Breast epithelium (tissue), 3 donors: ENCODE data around the gene MELTF.

Experiments
- CTCF ChIP-seq, 3 donors: fragments of 450-650 bp; IDR thresholded peaks; one replicate each; pipeline ENCODE4 v1.5.1; 2016 to 2017; ENCODE audit warnings: antibody characterized with exemption in 3 of 3, mild to moderate bottlenecking in 3 of 3, moderate library complexity in 3 of 3
- POLR2AphosphoS5 ChIP-seq, 3 donors: sonication (generic); formaldehyde crosslinking; IDR thresholded peaks; one replicate each; pipeline ENCODE4 v1.6.1; 2017; ENCODE audit warnings: antibody characterized with exemption in 3 of 3

- TF ChIP-seq CTCF (IDR thresholded peaks at IDR 0.05) (no peak), POLR2AphosphoS5 (IDR thresholded peaks at IDR 0.05) (no peak)
Measured at GRCh38 chr3:197019021-197019420, 10.6 kb downstream of the MELTF start.
